Measurements from ENCODE around the gene INCENP.

Gene INCENP

GRCh38 chr11:62124186-62125113 is 639 bp downstream of the INCENP start:
- no peaks in the 10 kb centered on the region for H3K27me3 ChIP-seq (ENCODE audit: insufficient read depth, low read length)
- no peaks in the 10 kb centered on the region for H3K36me3 ChIP-seq (ENCODE audit: insufficient read depth, low read length)
- peaks cover 18% of the 10 kb centered on the region for H3K4me1 ChIP-seq (ENCODE audit: control insufficient read depth, insufficient read depth, low read length, unreplicated experiment)
- peaks cover 56% of the 10 kb centered on the region for H3K79me2 ChIP-seq (ENCODE audit: control insufficient read depth, insufficient read depth, low read length, unreplicated experiment)
- H2AFZ ChIP-seq (ENCODE audit: low read length, unreplicated experiment) = peak overlapping the region; percentile 77
- H3K27ac ChIP-seq (ENCODE audit: low read depth, low read length) = peak overlapping the region; percentile 45
- H3K4me3 ChIP-seq (ENCODE audit: low read depth, low read length) = peak overlapping the region; percentile 85

GRCh38 chr11:62125316-62125715 is 1.5 kb downstream of the INCENP start:
- Histone ChIP-seq H3K4me1 (ENCODE audit: control insufficient read depth, insufficient read depth, low read length, unreplicated experiment) (peaks cover 18% of the 10 kb centered on the region), H3K36me3 (ENCODE audit: insufficient read depth, low read length) (0 out of 2 replicates have a peak, but pooled peaks cover under 1% of the 10 kb centered on the region), H3K27ac (ENCODE audit: low read depth, low read length) (no peak overlapping the region), H3K27me3 (ENCODE audit: insufficient read depth, low read length) (no peaks in the 10 kb centered on the region), H3K4me3 (ENCODE audit: low read depth, low read length) (peak overlapping the region; percentile 85), H2AFZ (ENCODE audit: low read length, unreplicated experiment) (peak overlapping the region; percentile 46), H3K79me2 (ENCODE audit: control insufficient read depth, insufficient read depth, low read length, unreplicated experiment) (peaks cover 64% of the 10 kb centered on the region)

GRCh38 chr11:62125881-62126280 is 2.1 kb downstream of the INCENP start:
- H3K79me2 ChIP-seq (ENCODE audit: control insufficient read depth, insufficient read depth, low read length, unreplicated experiment) = peaks cover 70% of the 10 kb centered on the region
- peak overlapping the region; percentile 7 for H2AFZ ChIP-seq (ENCODE audit: low read length, unreplicated experiment)
- peaks cover 18% of the 10 kb centered on the region for H3K4me1 ChIP-seq (ENCODE audit: control insufficient read depth, insufficient read depth, low read length, unreplicated experiment)
- 0 out of 2 replicates have a peak, but pooled peaks cover 3% of the 10 kb centered on the region for H3K36me3 ChIP-seq (ENCODE audit: insufficient read depth, low read length)
- H3K4me3 ChIP-seq (ENCODE audit: low read depth, low read length) = peak overlapping the region; percentile 85
- no peaks in the 10 kb centered on the region for H3K27me3 ChIP-seq (ENCODE audit: insufficient read depth, low read length)
- H3K27ac ChIP-seq (ENCODE audit: low read depth, low read length) = no peak overlapping the region

- no peak overlapping the region for H3K4me3 ChIP-seq (ENCODE audit: low read depth, low read length)
- no peak overlapping the region for H2AFZ ChIP-seq (ENCODE audit: low read length, unreplicated experiment)
- peaks cover 85% of the 10 kb centered on the region for H3K79me2 ChIP-seq (ENCODE audit: control insufficient read depth, insufficient read depth, low read length, unreplicated experiment)
- peaks cover 18% of the 10 kb centered on the region for H3K4me1 ChIP-seq (ENCODE audit: control insufficient read depth, insufficient read depth, low read length, unreplicated experiment)
- 0 out of 2 replicates have a peak, but pooled peaks cover 3% of the 10 kb centered on the region for H3K36me3 ChIP-seq (ENCODE audit: insufficient read depth, low read length)
- no peak overlapping the region for H3K27ac ChIP-seq (ENCODE audit: low read depth, low read length)
- H3K27me3 ChIP-seq (ENCODE audit: insufficient read depth, low read length) = no peaks in the 10 kb centered on the region
These were observed 3.6 kb downstream of the INCENP start for GRCh38 chr11:62127426-62127825.

- Histone ChIP-seq H3K27me3 (ENCODE audit: insufficient read depth, low read length) (no peaks in the 10 kb centered on the region), H3K36me3 (ENCODE audit: insufficient read depth, low read length) (0 out of 2 replicates have a peak, but pooled peaks cover 3% of the 10 kb centered on the region), H3K4me1 (ENCODE audit: control insufficient read depth, insufficient read depth, low read length, unreplicated experiment) (peaks cover 15% of the 10 kb centered on the region), H3K4me3 (ENCODE audit: low read depth, low read length) (no peak overlapping the region), H3K79me2 (ENCODE audit: control insufficient read depth, insufficient read depth, low read length, unreplicated experiment) (peaks cover 92% of the 10 kb centered on the region), H2AFZ (ENCODE audit: low read length, unreplicated experiment) (no peak overlapping the region), H3K27ac (ENCODE audit: low read depth, low read length) (no peak overlapping the region)
These were observed 4.3 kb downstream of the INCENP start for GRCh38 chr11:62127941-62128770.

GRCh38 chr11:62128835-62129234 is 5.0 kb downstream of the INCENP start:
- H3K4me1 ChIP-seq (ENCODE audit: control insufficient read depth, insufficient read depth, low read length, unreplicated experiment) = peaks cover 13% of the 10 kb centered on the region
- no peaks in the 10 kb centered on the region for H3K27me3 ChIP-seq (ENCODE audit: insufficient read depth, low read length)
- no peak overlapping the region for H3K27ac ChIP-seq (ENCODE audit: low read depth, low read length)
- H3K36me3 ChIP-seq (ENCODE audit: insufficient read depth, low read length) = 0 out of 2 replicates have a peak, but pooled peaks cover 3% of the 10 kb centered on the region
- H3K4me3 ChIP-seq (ENCODE audit: low read depth, low read length) = no peak overlapping the region
- peaks cover 98% of the 10 kb centered on the region for H3K79me2 ChIP-seq (ENCODE audit: control insufficient read depth, insufficient read depth, low read length, unreplicated experiment)
- no peak overlapping the region for H2AFZ ChIP-seq (ENCODE audit: low read length, unreplicated experiment)

- no peaks in the 10 kb centered on the region for H3K27me3 ChIP-seq (ENCODE audit: insufficient read depth, low read length)
- no peak overlapping the region for H3K27ac ChIP-seq (ENCODE audit: low read depth, low read length)
- peaks cover 13% of the 10 kb centered on the region for H3K4me1 ChIP-seq (ENCODE audit: control insufficient read depth, insufficient read depth, low read length, unreplicated experiment)
- no peak overlapping the region for H2AFZ ChIP-seq (ENCODE audit: low read length, unreplicated experiment)
- H3K79me2 ChIP-seq (ENCODE audit: control insufficient read depth, insufficient read depth, low read length, unreplicated experiment) = peaks cover 96% of the 10 kb centered on the region
- H3K36me3 ChIP-seq (ENCODE audit: insufficient read depth, low read length) = 0 out of 2 replicates have a peak, but pooled peaks cover 3% of the 10 kb centered on the region
- H3K4me3 ChIP-seq (ENCODE audit: low read depth, low read length) = no peak overlapping the region
These were observed 5.9 kb downstream of the INCENP start for GRCh38 chr11:62129590-62130282.

- Histone ChIP-seq H3K4me3 (ENCODE audit: low read depth, low read length) (no peak overlapping the region), H3K27ac (ENCODE audit: low read depth, low read length) (no peak overlapping the region), H2AFZ (ENCODE audit: low read length, unreplicated experiment) (no peak overlapping the region), H3K79me2 (ENCODE audit: control insufficient read depth, insufficient read depth, low read length, unreplicated experiment) (peaks cover 95% of the 10 kb centered on the region), H3K36me3 (ENCODE audit: insufficient read depth, low read length) (0 out of 2 replicates have a peak, but pooled peaks cover 3% of the 10 kb centered on the region), H3K27me3 (ENCODE audit: insufficient read depth, low read length) (no peaks in the 10 kb centered on the region), H3K4me1 (ENCODE audit: control insufficient read depth, insufficient read depth, low read length, unreplicated experiment) (peaks cover 5% of the 10 kb centered on the region)
These were observed 6.7 kb downstream of the INCENP start for GRCh38 chr11:62130283-62131169.

- H3K27me3 ChIP-seq (ENCODE audit: insufficient read depth, low read length) = no peaks in the 10 kb centered on the region
- H2AFZ ChIP-seq (ENCODE audit: low read length, unreplicated experiment) = no peak overlapping the region
- 0 out of 2 replicates have a peak, but pooled peaks cover 3% of the 10 kb centered on the region for H3K36me3 ChIP-seq (ENCODE audit: insufficient read depth, low read length)
- H3K4me1 ChIP-seq (ENCODE audit: control insufficient read depth, insufficient read depth, low read length, unreplicated experiment) = no peaks in the 10 kb centered on the region
- H3K4me3 ChIP-seq (ENCODE audit: low read depth, low read length) = no peak overlapping the region
- no peak overlapping the region for H3K27ac ChIP-seq (ENCODE audit: low read depth, low read length)
- H3K79me2 ChIP-seq (ENCODE audit: control insufficient read depth, insufficient read depth, low read length, unreplicated experiment) = peaks cover 93% of the 10 kb centered on the region
These were observed 7.3 kb downstream of the INCENP start for GRCh38 chr11:62131170-62131464.
